AG04449 (cell line): Measurements from ENCODE around the gene CGREF1.

Experiments
- CTCF ChIA-PET: fragments of 350-600 bp; formaldehyde crosslinking; extraction: SDS; loops from one replicate; lab custom pipeline; 2021; ENCODE audit warnings: antibody characterized with exemption; lab: Yijun Ruan, JAX
- POLR2A ChIA-PET: fragments of 400-600, 350-600 bp; formaldehyde crosslinking; extraction: SDS; loops from one replicate; lab custom pipeline; 2020; ENCODE audit warnings: antibody characterized with exemption, inconsistent platforms; lab: Yijun Ruan, JAX
- DNase-seq: peaks from one replicate; pipeline ENCODE4 v3.0.0-alpha.2; 2010; ENCODE audit warnings: low read depth, low spot score
- H3K4me3 ChIP-seq: 2 replicates; pipeline ENCODE4 v1.5.1; 2011; ENCODE audit warnings: low read depth, mild to moderate bottlenecking, control low read depth, low read length
- TF ChIP-seq, protein P1 (sequence below): IDR thresholded peaks from one replicate; pipeline ENCODE4 v1.5.1; 2011; ENCODE audit warnings: mild to moderate bottlenecking, moderate library complexity, low read length, control low read depth, inconsistent platforms; ENCODE audit not compliant: insufficient read depth; ENCODE audit errors: missing control alignments

CGREF1 gene

DNA sequence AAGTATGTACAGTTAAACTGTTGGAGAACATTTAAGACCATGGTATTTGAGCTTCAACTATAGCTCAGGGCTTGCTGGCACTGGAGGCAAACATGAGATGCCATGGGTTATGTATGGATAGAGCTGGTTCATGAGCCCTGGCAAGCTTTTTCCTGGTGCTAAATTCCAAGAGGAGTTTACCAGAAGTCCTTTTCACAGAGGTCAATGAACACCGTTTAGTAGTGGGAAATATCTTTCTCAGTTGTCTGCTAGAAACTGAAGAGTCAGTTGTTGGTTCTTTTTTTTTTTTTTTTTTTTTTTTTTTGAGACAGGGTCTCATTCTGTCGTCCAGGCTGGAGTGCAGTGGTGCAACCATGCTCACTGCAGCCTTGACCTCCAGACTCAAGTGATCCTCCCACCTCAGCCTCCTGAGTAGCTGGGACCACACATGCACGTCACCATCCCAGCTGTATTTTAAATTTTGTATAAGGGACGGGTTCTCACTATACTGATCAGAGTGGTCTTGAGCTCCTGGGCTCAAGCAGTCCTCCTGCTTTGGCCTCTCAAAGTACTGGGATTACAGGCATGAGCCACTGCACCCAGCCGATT lies 31.0 kb downstream of the CGREF1 start:
- ChIA-PET CTCF (interaction anchor here (0.7 to 10.3 kb wide), 22 partner anchors 8 to 215 kb away, joined by 3 to 73 read pairs (median 4); partner anchors contain the start of genes AGBL5, EMILIN1 and TRIM54), POLR2A (interaction anchor here (0.9 to 2.6 kb wide), 2 partner anchors 16 to 38 kb away, joined by 3 to 18 read pairs; partner anchors contain the start of genes AGBL5 and OST4)
- no peak overlapping the region for H3K4me3 ChIP-seq
- no peak for DNase-seq
- TF ChIP-seq, protein P1, sequence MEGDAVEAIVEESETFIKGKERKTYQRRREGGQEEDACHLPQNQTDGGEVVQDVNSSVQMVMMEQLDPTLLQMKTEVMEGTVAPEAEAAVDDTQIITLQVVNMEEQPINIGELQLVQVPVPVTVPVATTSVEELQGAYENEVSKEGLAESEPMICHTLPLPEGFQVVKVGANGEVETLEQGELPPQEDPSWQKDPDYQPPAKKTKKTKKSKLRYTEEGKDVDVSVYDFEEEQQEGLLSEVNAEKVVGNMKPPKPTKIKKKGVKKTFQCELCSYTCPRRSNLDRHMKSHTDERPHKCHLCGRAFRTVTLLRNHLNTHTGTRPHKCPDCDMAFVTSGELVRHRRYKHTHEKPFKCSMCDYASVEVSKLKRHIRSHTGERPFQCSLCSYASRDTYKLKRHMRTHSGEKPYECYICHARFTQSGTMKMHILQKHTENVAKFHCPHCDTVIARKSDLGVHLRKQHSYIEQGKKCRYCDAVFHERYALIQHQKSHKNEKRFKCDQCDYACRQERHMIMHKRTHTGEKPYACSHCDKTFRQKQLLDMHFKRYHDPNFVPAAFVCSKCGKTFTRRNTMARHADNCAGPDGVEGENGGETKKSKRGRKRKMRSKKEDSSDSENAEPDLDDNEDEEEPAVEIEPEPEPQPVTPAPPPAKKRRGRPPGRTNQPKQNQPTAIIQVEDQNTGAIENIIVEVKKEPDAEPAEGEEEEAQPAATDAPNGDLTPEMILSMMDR, result no peak

DNA sequence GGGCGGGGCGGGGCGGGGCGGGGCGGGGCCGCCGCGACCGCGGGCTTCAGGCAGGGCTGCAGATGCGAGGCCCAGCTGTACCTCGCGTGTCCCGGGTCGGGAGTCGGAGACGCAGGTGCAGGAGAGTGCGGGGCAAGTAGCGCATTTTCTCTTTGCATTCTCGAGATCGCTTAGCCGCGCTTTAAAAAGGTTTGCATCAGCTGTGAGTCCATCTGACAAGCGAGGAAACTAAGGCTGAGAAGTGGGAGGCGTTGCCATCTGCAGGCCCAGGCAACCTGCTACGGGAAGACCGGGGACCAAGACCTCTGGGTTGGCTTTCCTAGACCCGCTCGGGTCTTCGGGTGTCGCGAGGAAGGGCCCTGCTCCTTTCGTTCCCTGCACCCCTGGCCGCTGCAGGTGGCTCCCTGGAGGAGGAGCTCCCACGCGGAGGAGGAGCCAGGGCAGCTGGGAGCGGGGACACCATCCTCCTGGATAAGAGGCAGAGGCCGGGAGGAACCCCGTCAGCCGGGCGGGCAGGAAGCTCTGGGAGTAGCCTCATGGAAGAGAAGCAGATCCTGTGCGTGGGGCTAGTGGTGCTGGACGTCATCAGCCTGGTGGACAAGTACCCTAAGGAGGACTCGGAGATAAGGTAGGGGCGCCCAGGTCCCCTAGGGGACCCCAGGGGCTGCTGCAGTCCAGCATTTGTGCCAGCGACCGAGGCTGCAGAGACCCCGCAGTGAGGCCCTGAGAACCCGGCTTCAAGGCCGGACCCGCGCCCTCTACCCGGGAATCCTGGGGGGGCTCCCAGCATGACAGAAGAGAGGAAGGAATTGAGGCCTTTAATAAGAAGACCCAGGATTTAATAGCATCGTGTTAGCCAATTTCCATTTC lies 32.0 kb downstream of the CGREF1 start, which contains the start of gene KHK:
Gene KHK, plus strand, starts transcription at position 49 of the 870 bp plus-strand sequence. Its CDS starts 488 bp downstream, at position 537.
- TF ChIP-seq, protein P1, result no peak
- ChIA-PET POLR2A (interaction anchor here (1.1 to 2.6 kb wide), 3 partner anchors 15 to 64 kb away, joined by 3 to 18 read pairs (median 6); partner anchors contain the start of genes AGBL5 and OST4), CTCF (interaction anchor here (0.6 to 10.3 kb wide), 19 partner anchors 9 to 216 kb away, joined by 3 to 73 read pairs (median 7); partner anchors contain the start of genes AGBL5, EMILIN1 and TRIM54)
- DNase-seq, result no peak
- H3K4me3 ChIP-seq, result peak within 1 kb of the TSS; percentile 46

DNA sequence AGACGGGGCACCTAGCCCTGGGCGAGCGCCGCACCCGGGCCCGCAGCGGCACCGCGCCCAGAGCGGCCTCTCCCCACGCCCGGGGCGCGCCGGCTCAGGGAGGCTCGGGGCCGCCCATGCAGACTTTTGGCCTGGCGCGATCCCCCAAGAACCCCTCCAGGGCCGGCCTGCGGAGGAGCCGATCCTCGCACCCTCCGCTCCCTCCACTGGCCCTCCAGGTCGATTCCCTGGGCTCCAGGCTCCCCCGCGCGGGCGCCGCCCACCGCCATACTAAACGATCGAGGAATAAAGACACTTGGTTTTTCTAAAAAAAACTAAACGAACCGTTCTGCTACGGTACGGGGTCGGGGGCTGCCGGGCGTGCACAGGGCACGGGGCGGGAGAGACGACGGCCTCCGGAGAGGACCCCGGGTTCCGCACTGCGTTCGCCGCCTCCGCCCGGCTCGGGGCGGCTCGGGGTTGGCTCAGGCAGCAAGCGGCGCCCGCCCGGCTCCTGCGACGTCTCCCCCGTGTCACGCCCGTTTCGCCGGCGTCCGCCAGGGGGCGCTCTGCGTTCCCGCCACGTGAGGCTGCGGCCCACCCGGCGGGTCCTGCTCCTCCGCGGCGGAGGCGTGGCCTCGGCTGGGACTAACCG lies 32.7 kb downstream of the CGREF1 start:
- ChIA-PET POLR2A (interaction anchor here (1.1 to 2.6 kb wide), 4 partner anchors 10 to 63 kb away, joined by 3 to 18 read pairs (median 4); partner anchors contain the start of genes AGBL5 and OST4), CTCF (interaction anchor here (0.7 to 10.3 kb wide), 13 partner anchors 10 to 240 kb away, joined by 3 to 73 read pairs (median 9); partner anchors contain the start of genes AGBL5, OST4 and TMEM214)
- no peak for DNase-seq
- TF ChIP-seq, protein P1, result peak; percentile 94
- H3K4me3 ChIP-seq, result peak overlapping the region; percentile 42

DNA sequence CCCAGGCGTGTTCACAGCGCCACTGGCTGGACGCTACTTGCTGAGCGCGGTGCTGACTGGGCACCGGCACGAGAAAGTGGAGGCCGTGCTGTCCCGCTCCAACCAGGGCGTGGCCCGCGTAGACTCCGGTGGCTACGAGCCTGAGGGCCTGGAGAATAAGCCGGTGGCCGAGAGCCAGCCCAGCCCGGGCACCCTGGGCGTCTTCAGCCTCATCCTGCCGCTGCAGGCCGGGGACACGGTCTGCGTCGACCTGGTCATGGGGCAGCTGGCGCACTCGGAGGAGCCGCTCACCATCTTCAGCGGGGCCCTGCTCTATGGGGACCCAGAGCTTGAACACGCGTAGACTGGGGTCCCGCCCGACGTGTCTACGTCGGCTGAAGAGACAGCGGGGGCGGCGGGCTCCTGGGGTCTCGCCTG lies 33.2 kb downstream of the CGREF1 start:
- TF ChIP-seq, protein P1, result peak; percentile 65
- ChIA-PET POLR2A (interaction anchor here (1.3 kb wide), 1 partner anchor 9 kb away, joined by 3 read pairs; no protein-coding TSS in a partner anchor), CTCF (interaction anchor here (0.7 to 10.3 kb wide), 15 partner anchors 7 to 240 kb away, joined by 3 to 73 read pairs (median 8); partner anchors contain the start of genes AGBL5, OST4 and TMEM214)
- no peak for DNase-seq
- H3K4me3 ChIP-seq, result peak overlapping the region; percentile 27

DNA sequence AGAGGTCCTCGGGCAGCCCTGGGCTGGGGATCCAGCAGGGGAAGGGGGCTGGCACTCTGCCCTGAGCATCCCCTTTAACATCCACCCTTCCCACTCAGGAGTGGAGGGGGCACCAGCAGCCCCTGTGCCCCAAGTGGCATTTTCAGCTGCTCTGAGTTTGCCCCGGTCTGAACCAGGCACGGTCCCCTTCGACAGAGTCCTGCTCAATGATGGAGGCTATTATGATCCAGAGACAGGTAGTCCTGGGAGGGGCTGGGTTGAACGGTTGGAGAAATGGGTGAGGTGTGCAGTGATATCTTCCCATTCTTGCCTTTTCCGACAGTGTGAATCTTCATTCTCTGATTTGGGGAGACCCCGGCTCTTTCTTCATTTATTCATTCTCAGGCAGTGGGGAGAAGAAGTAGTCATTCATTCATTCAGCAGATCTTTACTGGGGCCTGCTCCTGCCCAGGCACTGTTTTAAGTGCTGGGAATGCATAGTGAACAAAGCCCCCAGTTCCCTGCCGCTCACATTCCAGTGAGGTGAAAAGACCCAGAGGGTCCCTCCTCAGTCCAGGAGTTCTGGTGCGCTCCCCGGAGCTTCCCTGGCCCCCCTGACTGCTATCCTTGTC lies 33.8 kb downstream of the CGREF1 start:
- TF ChIP-seq, protein P1, result no peak
- H3K4me3 ChIP-seq, result peak overlapping the region; percentile 27
- CTCF ChIA-PET, result interaction anchor here (0.6 to 10.3 kb wide), 17 partner anchors 8 to 533 kb away, joined by 3 to 73 read pairs (median 5); partner anchors contain the start of genes AGBL5, OST4 and TMEM214
- POLR2A ChIA-PET, result interaction anchor here (1.3 kb wide), 1 partner anchor 9 kb away, joined by 3 read pairs; no protein-coding TSS in a partner anchor
- DNase-seq, result no peak
